DMS79 treated with DMSO at 0.1 percent for 48 hours (cell line): ENCODE data around the gene EIF3K.
"Not testable (repeated sequence)": the region's sequence is repeated elsewhere in the genome, so short reads cannot be mapped to it uniquely, and the experiment has no call there.

Experiments
- DNase-seq: peaks from one replicate; lab custom pipeline; 2025; lab: John Stamatoyannopoulos, UW

The EIF3K gene, protein sequence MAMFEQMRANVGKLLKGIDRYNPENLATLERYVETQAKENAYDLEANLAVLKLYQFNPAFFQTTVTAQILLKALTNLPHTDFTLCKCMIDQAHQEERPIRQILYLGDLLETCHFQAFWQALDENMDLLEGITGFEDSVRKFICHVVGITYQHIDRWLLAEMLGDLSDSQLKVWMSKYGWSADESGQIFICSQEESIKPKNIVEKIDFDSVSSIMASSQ

DNA sequence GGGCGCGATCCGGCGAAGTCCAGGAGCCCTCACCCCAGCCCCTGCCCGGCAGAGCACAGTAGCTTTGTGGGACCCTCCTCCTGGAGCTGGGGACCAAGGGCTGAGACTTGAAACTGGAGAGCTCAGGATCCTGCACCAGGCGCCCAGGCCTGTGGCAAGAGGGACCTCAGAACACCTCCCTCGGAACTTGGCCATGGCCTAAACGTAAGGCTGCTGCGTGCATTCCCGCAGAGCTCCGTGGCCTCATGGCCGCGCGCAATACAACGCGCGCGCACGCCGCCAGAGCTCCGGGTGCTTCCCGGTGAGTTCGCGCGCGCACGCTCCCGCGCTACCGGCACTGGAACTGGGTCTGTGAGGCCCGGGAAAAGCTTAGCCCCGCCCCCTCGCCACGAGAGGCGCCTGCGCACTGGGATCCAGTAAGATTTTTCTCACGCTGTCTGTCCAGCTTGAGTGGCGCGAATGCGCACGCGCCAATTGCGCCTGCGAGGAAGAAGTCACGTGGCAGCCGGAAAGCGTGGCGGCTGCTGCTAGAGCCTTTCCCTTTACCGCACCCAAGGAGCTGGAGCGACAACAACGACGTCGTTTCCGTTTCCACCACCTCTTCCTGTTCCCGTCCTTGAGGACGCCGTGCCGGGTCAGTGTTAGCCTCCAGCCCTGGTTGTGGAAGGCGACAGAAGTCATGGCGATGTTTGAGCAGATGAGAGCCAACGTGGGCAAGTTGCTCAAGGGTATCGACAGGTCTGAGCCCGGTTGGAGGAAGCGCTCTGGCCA is at the start of gene EIF3K:
Gene EIF3K (plus strand): TSS at position 599 of the 771 bp plus-strand sequence. CDS start 81 bp downstream, at position 680.
- DNase-seq: peak; percentile 97

DNA sequence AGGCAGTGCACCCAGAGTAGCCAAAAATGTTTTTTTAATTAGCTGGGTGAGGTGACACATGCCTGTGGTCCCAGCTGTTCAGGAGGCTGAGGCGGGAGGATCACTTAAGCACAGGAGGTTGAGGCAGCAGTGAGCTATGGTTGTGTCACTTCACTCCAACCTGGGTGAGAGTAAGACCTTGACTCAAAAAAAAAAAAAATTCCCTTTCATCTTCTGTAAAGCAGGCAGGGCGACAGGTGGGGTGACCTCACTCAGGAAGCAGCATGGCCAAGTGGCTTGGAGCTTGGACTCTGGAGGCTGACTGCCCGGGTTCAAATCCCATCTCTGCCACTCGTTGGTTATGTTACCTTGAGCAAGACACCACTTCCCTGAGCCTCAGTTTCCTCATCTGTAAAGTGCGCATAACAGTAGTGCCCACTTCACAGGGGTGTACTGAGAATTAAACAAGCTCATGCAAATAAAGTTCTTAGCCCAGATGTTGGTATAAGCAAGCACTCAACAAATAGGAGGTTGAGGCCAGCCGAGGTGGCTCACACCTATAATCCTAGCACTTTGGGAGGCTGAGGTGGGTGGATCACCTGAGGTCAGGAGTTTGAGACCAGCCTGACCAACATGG is 49.5 kb upstream of the EIF3K start:
- DNase-seq: no peak

DNA sequence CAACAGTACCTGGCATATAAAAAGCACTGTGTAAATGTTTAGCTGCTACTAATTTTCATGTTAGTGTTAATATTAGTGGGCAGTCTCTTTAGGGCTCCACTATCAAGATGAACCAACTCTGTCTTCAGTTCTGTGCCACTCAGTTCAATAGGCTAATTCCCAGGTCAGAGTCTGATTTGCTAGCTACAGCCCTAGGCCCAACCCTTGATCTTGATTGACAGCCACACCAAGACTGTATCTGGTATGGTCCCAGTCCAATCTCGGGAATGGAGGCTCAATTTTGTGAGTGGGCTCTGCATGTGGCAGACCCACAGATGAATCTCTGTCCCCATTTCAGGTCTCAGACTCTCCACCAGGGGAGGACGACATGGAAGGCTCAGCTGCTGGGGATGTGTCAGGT is 47.3 kb upstream of the EIF3K start:
- no peak for DNase-seq

DNA sequence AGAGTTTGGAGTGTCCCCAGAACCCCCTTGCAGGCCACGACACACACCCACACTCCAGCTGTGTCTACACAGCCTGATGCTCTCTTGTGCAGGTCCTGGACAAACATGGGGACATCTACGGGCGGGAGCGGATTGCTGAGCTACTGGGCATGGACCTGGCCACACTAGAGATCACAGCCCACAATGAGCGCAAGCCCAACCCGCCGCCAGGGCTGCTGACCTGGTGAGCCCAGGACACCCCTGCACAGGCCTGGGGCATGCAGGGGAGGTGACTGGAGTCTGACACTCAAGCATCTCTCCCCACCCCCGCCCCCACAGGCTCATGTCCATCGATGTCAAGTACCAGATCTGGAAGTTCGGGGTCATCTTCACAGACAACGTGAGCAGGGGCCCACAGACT is 41.2 kb upstream of the EIF3K start:
- DNase-seq: no peak

DNA sequence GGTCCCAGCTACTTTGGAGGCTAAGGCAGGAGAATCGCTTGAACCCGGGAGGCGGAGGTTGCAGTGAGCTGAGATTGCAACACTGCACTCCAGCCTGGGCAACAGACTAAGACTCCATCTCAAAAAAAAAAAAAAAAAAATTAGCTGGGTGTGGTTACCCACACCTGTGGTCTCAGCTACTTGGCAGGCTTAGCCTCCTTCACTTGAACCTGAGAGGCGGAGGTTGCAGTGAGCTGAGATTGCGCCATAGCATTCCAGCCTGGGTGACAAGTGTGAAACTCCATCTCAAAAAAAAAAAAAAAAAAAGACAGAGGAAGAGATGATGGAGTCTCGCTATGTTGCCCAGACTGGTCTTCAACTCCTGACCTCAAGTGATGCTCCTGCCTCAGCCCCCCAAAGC is 39.7 kb upstream of the EIF3K start:
- peak; percentile 18 for DNase-seq

DNA sequence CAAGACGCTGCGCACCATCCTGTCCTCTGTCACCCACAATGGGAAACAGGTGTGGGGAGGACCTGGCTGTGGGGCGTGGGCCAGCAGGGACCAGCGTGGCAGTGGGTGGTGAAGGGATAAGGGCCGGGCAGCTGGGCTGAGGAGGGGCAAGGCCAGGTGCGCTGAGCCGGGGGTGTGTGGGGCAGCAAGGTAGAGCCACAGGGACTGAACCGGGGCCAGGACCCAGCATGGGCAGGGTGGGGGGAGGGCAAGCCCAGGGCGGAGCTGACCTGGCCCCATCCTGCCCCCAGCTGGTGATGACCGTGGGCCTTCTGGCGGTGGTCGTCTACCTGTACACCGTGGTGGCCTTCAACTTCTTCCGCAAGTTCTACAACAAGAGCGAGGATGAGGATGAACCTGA is 38.9 kb upstream of the EIF3K start:
- DNase-seq: no peak

DNA sequence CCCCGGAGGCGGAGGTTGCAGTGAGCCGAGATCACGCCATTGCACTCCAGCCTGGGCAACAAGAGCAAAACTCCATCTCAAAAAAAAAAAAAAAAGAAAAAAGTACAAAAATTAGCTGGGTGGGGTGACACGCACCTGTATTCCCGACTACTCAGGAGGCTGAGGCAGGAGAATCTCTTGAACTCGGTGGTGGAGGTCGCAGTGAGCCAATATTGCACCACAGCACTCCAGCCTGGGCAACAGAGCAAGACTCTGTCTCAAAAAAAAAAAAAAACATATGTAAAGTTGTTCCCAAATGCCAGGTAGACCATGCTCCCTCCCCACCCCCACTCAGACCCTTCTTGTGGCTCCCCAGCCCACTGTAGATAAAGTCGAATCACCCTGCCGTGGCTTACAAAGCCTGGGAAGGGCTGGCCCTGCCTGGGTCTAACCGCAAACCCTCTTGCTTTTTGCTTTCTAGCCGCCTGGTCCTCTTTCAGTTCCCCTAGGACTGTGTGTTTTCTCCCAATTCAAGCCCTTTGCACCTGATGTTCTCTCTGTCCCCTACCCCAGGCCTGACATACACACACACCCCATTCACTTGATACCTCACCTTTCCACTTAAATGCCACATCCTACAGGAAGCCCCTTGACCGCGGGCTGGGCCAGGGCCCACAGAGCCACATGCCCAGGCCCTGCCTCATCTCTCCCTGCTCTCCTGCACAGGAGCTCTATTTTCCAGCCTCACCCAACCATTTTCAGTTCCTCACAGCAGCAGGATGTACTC is 35.6 kb upstream of the EIF3K start:
- no peak for DNase-seq

DNA sequence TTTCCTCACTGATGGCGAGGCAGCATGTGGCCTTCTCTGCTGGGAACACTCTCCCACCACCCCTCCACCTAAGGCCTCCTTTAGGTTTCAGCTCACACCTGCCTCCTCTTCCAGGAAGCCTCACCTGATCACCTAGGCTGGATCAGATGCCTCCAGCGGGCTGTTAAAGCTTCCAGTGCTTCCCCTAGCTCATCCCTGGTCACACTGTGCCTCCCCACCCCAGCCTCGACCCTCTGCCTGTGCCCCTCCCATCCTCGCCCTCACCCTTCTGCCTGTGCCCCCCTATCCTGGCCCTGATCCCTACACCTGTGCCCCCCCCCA is 35.0 kb upstream of the EIF3K start:
- no peak for DNase-seq

DNA sequence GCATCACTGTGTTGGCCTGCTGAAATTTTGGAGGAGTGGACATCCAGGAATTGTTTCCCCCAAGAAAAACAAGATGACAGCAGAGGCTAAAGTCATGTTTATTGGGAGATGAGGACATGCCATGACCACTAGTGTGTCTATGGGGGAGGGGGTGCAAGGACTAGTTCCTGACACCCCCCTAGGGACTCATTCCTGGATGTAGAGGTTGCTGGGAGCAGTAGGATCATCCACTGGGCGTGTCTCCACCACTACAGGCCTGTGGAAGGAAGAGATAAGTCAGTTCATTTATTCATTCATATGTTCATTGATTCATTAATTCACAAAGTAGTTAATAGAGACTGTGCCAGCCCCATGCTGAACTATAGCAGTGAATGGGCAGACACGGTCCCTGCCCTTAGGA is 31.4 kb upstream of the EIF3K start:
- no peak for DNase-seq

DNA sequence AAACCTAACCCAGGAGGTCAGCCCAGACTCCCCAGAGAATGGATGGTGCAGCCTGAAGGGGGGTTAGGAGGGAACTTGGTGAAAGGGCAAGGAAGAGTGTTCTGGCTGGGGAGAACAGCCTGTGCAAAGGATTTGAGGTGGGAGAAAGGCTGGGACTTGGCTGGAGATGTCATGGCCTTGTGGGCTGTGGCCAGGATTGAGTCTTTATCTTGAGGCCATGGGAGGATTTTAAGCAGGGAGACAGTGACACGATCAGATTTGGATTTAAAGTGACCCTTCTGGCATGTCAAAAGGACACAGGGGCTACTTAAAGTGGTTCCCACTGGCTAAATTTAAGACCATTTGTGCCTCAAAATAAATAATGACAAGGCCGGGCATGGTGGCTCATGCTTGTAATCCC is 30.9 kb upstream of the EIF3K start:
- no peak for DNase-seq

DNA sequence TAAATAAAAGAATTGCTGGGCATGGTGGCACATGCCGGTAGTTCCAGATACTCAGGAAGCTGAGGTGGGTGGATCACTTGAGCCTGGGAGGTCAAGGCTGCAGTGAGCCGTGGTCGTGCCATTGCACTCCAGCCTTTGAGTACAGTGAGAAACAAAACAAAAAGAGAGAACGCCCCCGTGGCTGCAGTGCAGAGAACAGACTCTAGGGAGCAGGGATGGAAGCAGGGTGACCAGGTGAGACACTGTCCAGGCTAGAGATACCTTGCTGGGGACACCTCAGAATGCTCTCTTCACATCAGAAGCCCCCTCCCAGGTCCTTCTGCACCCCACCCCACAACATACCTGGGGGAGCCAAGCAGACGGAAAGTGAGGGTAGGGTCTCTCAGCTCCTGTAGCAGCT is 26.0 kb upstream of the EIF3K start:
- DNase-seq: no peak

DNA sequence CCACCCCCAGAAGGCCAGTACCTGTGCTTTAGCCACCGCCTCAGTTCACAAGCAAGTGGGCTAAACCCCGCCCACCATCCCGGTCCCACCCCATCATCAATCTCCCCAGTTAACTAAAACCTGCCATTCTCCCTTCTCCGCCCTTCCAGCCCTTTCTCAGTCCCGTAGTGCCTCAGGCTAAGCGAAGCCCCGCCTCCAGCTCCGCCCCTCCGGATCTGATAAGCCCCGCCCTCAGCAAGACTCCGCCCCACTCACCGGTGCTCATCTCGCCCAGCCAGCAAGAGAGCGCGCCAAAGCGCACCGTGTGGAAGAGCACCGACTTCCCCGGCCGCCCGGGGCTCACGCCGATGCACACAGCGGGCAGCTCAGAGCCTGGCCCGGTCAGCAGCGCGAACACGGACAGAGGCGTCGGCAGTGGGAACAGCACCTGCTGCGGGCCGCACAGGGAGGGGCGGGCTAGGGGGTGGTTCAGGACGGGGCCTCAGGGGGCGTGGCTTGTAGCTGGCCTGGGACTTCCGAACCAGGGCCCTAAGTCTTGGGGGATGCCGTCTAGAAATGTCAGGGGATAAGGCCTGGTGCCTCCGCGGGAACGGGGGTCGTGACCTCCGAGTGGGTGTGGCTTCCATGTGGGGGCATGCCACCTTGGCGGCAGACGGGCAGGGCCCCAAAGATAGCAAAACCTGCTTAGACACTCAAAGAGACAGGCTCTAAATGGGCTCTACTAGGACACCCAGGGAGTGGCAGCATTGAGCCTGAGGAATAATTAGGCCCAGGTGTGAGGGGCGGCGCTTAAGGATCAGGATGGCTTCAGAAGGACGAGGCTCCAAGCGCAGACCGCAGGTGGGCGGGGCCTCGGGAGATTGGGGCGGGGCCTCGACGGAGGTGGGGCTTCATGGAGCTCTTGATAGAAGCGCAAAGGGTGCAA is 22.7 kb upstream of the EIF3K start:
- no peak for DNase-seq

DNA sequence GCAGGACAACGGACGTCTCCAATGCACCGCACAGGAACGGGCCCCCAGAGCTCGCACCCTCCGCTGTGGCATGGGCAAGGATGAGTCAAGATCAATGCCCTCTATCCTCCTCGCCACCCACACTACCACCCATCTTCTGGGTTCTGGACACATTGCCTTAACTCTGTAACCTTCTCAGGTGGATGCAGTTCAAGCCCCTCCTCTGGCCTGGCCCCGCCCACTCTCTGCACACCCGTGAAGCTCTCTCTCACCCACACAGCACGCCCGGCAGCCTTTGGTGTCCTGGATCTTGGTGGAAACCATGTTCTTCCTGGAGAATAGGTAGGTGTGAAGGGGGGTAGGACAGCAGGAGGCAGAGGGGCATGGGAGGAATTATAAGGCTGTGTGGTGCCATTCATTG is 21.9 kb upstream of the EIF3K start:
- no peak for DNase-seq

DNA sequence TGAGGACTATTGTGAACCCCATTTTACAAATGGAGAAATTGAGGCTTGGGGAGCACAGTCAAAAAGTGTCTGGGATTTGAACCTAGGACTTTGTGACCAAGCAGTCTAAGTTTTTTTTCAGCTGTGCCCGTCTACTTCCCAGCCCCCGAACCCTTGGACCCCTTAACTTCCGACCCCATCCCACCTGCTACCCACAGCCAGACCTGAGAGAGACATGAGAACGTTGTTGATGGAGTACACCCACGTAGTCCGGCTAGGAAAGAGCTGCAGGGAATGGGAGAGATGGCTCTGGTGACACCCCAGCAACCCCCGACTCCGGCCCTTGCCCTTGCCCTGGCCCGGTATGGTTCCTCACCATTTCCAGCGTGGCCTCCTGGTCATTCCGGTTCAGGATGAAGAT is 19.3 kb upstream of the EIF3K start:
- no peak for DNase-seq

DNA sequence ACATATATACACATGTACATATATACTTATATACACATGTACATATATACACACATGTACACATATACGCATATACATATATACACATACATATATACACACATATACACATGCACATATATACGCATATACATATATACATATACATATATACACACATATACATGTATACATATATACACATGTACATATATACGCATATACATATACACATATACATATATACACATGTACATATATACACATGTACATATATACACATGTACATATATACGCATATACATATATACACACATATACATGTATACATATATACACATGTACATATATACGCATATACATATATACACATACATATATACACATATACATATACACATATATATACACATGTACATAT is 16.1 kb upstream of the EIF3K start:
- DNase-seq: not testable (repeated sequence)

DNA sequence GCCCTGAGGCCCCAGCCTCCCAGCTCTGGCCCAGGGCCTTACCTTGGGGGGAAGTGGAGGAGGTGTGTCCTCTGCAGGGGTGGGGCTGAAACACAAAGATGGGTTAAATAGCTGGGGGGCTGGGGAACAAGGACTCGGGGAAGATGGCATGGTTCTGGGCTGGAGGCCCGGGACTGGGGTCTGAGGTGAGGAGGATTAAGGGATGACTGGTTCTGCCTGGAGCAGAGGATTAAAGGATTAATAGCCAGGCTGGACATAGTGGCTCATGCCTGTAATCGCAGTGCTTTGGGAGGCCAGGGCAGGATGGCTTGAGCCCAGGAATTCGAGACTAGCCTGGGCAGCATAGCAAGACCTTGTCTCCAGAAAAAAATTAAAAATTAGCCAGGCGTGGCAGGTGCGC is 12.9 kb upstream of the EIF3K start:
- DNase-seq: no peak

DNA sequence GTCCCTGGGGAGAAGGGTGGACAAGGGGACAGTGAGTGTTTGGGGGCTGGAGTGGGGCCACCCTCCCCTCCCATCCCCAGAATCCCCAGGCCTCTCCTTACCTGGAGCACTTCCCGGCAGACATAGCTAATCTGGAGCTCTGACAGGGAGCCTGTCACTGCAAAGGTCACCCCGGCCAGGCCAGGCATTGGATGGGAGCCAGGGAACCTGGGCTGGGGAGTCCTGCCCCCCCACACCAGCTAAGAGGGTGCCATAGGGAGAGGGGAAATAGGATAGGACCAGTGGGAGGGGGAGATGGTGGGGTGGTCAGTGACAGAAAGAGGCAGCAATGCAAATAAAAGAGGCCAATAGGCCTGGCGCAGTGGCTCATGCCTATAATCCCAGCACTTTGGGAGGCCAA is 4.7 kb upstream of the EIF3K start:
- DNase-seq: no peak

DNA sequence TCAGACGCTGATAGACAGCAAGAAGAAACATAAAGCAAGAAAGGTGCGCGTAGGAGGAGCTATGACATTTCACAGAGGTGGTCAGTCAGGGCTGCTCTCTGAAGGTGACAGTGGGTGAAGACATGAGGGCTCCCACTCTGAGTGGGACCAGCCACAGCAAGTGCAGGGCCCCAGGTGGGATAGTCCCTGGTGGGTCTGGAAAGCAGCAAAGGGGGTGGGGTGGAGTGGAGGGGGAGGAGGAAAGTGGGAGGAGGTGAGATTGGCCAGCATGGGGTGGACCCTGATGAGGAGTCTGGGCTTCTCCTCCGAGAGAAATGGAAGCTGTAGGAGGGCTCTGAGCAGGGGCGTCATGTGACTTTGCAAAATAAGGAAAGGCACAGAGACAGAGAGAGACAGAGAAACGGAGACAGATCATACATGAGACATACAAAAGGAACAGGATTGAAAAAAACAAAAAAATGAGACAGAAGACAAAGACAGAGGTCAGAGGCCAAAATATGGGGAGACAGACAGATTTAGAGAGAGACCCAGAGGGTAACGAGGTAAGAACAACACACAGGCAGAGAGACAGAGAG is 3.9 kb upstream of the EIF3K start:
- no peak for DNase-seq

DNA sequence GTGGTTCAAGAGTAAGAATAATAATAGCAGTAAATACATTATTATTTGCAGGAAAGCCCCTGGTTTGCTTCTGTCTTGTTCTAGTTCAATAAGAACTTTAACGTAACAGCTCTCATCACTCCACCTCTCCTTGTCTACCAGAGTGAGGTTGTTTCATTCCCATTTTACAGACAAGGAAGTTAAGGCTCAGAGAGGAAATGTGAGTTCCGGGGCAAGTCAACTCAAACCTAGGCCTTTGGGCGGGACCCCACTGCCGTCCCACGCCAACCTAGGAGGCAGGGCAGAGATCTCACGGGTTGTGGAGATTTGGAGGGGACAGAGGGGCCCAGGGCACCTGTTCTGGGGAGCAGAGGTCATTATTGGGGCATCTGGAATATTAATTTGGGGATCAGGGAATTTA is 2.7 kb upstream of the EIF3K start:
- DNase-seq: no peak

DNA sequence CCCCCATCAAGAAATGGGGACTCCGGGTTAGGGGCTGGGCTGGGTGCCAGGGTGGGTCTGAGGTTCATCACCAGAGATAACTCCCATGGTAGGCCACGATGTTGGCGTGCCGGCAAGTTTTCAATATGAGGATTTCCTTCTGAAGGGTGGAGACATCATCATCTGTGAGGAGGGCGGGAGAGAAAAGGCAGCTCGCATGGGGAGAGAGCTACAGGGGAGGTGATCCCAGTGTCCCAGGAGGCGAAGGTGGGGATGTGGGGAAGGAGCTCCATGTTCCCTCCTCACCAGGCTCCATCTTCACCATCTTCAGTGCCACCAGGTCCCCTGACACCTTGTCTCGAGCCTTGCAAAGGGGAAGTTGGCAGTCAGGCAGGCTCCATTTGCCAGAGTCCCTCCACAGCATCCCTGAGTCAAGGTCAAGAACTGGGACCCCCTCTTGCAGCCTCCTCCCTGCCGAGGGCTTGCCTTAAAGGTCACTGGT is 1.7 kb upstream of the EIF3K start:
- no peak for DNase-seq
